ENCODE results near the gene CPNE5.

The CPNE5 gene

DNA sequence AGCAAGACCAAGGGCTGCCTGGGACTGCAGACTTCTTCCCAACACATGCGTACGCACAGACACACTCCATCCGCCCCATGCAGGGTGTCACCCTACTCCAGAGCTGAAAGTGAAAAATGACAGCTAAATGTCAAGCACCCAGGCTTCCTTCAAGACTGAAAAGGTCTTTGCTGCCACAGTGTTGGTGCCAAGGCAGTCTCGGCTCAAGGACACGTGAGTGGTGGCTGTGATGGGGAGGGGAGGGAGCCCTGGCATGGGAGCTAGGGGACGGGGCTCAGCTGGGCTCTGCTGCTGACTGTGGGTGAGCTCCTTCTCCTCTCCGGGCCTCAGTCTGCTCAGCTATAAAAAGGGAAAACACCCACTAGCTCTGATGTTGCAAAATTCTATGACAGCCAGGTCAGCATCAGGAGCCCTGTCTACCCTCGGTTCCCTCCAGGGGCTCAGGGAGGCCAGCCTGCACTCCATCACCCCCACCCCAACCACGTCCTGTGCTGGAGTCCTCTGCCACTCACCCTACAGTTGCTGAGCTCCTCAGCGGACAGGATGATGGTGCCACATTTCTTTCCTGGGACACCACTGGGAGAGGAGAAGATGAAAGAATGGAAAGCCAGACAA lies 47.6 kb downstream of the CPNE5 start:
- no peak for DNase-seq (ENCODE audit: low read depth)

DNA sequence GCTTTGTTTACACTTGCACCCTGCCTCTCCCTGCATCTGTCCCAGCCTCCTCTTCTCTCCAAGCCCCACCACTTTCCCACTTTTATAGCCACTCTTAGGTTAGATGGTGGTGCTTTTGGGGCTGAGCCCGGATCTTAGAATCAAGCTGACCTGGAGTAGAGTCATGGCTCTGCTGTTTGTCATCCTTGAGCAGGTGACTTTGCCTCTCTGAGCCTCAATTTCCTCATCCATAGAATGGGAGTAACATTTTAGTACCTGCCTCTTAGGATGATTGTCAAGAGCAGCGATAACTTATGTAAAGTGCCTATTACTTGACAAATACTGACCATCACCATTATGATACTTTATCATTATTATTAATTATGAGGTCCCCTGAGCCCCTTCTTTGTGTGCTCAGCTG lies 48.2 kb downstream of the CPNE5 start:
- no peak for DNase-seq (ENCODE audit: low read depth)

DNA sequence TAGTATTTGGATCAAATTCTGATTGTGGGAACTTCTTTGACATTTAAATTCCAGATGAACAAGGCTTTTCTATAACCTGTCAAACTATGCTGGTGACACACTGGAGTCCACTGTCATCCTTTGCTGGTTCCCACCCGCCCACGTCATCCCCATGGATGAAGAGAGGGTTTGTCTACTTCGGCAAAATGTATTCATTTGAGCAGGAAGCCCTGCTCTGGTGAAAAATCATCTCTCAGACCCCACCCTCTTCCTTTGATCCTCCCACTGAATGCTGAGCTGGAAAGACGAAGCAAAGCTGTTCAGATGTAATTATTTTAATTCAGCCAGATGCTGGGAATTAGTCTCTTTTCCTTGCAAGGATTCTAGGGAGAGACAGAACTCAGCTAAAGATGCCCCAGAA lies 50.5 kb downstream of the CPNE5 start:
- no peak for DNase-seq (ENCODE audit: low read depth)

DNA sequence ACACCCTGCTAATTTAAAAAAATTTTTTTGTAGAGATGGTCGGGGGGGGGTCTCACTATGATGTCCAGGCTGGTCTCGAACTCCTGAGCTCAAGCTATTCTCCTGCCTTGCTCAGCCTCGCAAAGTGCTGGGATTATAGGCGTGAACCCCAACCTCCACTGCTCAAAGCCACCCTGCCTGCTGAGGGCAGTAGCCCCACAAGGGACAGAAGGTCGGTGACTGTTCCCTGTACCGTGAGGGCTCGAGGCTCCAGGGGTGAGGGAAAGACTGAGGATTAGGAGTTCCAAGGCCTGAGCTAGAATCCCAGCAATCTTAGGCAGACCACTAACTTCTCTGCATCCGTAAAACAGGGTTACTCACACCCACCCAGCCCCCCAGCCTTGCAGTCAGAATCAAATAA lies 51.1 kb downstream of the CPNE5 start:
- no peak for DNase-seq (ENCODE audit: low read depth)

DNA sequence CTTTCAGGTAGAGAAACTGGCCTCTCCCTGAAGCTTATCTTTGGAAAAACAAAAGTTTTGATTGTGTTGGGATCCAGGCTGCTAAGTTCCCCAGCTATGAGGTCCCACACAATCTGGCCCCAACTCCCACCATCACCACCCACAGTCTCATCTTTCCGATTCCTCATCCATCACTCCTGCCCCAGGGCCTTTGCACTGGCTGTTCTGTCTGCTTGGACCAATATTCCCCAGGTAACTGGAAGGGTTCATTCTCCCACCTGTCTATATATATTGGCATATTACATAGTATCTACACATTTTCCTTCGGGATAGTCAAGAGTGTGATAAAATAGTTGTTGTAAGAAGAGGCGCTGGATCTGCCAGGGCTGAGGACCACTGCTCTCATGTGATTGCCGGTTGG lies 52.0 kb downstream of the CPNE5 start:
- no peak for DNase-seq (ENCODE audit: low read depth)

DNA sequence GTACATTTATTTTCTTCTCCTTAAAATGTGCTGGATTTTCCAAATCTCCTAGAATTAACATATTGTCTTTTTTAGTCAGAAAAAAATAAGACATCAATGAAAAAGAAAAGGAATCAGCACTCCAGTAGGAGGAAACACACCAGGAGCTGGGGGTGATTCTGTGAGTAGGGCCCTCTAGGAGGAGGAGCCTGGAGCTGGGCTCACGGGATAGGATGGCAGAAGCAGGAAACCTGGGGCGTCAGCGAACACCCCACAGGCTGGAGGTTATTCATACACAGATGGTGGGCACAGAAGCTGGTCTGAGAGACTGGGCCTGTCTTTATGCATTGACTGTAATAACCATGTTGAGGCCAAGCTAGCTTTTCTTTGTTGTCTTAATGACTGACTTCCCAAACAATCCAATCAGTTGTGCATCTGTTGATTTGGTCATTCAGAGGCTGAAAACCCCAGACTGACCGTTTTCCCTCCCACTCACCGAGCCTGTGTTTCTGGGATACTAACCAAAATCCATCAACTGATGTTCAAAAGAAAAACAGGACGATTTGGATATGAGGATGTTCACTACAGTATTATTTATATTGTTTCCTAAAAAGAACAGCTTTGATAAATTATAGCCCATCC lies 53.1 kb downstream of the CPNE5 start:
- DNase-seq (ENCODE audit: low read depth) = no peak

DNA sequence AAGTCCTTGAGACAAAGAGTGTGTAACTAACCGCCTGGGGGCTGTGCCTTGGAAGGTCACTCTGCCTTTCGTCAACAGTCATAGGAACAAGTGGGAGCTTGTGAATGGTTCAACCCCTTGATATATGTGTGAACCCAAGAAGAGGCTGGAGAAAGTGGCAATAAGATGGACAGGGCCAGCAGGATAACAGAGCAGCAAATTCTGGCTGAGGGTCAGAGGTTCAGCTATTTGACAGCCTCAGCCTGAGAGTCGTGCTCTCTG lies 54.9 kb downstream of the CPNE5 start:
- DNase-seq (ENCODE audit: low read depth) = no peak

DNA sequence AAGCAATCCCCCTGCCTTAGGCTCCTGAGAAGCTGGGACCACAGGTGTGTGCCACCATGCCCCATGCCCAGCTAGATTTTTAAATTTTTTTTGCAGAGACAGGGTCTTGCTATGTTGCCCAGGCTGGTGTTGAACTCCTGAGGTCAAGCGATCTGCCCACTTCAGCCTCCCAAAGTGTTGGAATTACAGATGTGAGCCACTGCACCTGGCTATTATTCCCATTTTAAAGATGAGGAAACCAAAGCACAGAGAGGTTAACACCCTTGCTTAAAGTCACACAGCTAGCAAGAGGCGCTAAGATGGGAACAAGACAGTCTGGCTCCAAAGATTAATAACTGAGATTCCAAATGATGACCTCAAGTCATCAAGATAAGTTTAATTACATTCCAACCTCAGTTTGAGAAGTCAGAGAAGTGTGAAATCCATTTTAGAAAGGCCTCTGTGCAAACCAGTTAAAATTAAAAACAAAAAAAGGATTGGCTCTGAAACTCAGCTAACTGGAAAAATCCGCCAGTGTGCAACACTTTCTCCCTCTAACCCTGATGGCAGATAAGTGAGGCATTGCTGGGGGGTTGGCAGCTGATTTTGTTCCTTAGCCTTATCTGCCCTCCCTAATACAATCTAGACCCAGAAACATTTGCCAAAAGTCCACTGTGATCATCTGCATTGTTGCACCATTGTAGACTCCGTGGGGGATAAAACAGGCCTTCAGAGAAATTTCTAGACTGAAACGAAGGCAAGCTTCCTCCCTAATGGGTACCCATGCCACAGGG lies 55.5 kb downstream of the CPNE5 start:
- DNase-seq (ENCODE audit: low read depth) = no peak

DNA sequence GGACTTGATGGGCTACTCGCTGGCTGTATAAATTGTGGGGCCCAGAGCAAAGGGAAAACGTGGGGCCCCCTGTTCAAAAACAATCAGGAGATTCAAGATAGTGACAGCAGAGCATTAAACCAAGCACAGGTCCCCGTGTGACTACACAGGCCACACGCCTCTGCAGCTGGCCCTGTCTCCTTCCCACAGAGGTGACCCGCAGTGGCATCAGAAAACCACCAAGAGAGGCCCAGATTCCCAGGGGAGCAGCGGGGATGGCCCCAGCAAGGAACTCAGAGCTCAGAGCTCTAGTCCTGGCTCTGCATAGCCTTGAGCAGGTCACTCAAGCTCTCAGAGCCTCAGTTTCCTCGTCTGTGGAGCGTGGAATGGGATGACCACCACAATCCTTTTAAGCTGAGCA lies 57.6 kb downstream of the CPNE5 start:
- no peak for DNase-seq (ENCODE audit: low read depth)

DNA sequence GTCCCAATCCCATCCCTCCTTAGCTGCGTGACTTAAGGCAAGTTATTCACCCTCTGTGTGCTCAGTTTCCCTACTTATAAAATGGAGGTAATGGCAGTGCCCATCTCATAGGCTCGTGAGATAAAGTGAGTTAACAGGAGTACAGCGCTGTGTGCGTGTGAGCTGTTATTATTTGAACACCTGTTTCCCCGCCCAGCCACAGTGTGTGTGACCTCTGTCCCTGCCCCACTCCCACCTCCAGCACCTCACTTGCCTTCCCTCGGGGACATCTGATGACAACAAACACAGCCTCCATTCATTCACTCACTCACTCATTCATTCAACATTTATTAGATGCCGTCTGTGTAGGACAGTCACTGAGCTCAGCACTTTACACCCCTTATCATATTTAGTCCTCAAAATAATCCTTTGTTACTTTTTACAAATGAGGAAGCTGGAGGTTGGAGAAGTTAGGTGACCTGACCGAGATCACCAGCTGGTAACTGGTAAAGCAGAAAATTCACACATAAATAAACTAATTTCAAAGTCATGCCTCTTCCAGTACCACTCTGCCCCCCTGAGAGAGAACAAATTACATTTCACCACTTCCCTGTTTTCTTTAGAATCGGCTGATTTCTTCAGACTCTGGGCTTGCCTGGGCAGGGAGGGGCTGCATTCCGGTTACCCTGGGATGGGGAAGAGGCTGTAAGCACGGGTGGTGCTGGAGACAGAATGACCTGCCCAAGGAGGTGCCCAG lies 58.6 kb downstream of the CPNE5 start:
- DNase-seq (ENCODE audit: low read depth) = no peak

DNA sequence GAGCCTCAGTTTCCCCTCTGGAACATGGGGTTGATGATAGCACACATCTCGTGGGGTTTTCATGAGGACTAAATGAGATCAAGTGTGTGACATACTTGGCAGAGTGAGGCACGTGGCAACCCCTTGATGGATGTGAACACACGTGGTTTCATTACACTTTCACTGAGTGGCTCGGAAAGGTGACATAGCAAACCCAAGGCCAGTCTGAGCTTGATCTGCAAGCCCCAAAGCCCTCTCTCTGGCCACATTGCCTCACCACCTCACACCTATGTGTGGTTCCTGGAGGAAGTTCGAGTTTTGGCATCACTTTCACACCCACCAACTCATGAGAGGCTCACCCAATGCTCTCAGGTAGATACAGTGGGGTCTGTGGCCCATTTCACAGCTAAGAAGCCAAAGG lies 60.0 kb downstream of the CPNE5 start:
- no peak for DNase-seq (ENCODE audit: low read depth)

DNA sequence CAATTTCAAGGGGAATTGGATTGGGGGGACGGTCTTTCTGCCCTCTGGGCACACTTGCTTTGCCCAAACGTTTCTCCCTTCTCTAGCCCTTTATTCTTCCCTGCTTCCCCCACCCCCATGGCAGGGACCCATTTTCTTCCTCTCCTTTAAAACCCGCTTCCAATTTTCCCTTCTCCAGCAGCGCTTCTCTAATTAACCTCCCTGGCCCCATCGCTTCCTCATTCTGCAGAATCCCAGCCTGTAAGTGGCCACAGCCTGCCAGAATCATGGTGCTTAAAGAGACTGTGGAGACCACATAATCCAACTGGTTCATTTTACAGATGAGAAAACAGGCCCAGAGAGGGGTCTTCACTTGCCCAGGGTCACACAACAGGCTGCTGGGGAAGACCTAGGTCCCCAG lies 61.4 kb downstream of the CPNE5 start:
- no peak for DNase-seq (ENCODE audit: low read depth)

DNA sequence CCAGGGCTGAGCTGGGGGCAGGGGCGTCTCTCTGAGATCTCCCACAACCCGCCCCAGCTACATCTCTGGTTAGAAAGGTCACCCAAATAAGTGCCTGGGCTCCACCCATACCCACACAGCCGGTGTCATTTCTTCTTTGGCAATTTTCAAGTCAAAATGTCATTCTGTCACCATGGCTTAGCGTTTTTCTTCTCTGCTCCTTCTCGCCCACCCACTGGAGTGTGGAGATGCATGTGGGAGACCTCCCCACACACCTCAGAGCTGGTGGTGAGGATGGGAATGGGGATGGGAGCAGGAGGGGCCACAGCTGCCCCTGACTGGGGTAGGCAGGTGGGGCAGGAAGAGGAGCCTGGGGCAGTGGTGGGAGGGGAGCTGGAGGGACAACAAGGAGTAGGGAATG lies 63.1 kb downstream of the CPNE5 start:
- DNase-seq (ENCODE audit: low read depth) = no peak

DNA sequence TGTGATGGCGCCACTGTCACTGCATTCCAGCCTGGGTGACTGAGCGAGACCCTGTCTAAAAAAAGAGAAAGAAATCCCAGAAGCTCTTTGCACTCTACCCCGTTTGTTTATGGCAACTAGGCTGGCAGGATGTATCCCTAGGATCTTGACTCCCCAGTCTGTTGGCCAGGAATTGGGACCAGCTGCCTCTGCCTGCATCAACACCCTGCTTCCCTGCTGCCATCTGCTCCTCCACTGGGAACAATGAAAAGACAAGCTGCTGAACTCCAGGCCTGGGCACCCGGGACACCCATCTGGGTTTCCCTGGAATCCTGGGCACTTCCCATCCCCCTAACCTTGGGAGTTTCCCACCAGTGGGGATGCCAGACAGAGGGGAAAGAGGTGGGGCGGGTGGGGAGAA lies 64.9 kb downstream of the CPNE5 start:
- no peak for DNase-seq (ENCODE audit: low read depth)

DNA sequence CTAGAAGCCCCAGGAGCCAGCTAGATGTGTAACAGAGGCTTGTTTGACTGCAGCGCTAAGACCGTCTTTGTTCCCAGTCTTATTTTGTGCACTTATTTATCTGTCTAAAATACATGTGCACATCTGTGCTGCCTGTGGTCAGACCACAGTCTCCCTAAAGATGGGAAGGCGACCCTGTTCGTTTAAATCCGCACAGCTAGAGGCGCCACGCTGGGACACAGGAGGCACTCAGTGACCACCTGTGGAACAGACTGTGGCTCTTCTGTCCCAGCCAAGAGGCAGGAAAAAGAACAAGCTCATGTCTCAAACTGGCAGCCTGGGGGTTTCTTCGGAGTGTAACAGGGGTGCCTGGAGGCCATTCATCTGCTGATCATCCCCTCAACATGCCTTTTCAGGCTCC lies 66.8 kb downstream of the CPNE5 start:
- no peak for DNase-seq (ENCODE audit: low read depth)

DNA sequence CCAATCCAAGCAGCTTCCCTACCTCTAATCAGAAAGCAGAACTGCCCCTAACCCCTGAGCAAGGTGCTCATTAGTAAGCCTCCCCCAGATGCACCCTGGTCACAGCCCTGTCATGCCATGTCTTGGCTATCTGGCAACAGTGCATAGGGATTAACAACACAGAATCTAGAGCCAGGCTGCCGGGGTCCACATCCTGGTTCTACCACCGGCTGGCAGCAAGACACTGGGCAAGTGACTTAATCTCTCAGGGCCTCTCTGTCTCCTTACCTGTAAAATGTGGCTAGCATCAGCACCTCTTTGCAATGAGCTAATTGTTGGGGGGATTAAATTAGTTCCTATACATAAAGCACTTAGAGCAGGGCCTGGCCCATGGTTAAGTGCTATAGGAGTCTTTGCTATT lies 68.1 kb downstream of the CPNE5 start:
- no peak for DNase-seq (ENCODE audit: low read depth)

DNA sequence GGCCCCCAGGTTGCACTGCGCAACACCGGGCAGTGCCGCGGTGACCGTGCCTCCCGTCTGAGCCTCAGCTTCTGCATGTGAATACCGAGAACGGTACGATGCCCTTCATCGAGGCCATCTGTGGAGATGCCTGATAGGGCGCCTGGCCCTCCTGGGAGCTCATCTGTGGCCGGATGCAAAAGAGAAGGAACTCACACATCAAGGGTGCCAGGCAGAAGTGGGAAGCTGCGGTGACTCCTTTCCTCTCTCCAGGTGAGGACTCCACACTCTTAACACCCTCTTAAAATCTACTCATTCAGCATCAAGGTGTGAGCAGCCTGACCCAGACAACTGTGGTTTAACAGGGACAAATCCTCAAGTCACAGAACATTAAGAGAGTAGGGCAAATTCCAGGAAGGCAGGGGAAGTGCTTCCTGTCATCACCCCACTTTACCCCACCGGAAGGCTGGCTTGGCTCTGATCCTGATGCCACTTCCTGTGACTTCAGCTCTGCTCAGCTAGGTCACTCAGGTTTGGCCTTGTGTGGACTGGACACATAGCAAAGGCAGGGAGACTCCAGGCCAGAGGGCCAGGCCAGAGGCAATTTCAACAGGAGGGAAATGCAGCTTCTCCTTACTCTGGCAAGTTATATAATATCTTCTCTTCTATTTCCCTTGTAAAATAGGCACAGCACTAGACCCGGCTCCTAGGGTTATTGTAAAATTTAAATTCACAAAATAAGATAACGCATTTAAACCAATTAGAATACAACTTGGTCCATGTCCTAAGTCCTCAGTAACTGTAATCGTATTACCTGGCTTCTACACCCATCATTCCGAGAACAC lies 69.4 kb downstream of the CPNE5 start:
- peak; percentile 27 for DNase-seq (ENCODE audit: low read depth)

DNA sequence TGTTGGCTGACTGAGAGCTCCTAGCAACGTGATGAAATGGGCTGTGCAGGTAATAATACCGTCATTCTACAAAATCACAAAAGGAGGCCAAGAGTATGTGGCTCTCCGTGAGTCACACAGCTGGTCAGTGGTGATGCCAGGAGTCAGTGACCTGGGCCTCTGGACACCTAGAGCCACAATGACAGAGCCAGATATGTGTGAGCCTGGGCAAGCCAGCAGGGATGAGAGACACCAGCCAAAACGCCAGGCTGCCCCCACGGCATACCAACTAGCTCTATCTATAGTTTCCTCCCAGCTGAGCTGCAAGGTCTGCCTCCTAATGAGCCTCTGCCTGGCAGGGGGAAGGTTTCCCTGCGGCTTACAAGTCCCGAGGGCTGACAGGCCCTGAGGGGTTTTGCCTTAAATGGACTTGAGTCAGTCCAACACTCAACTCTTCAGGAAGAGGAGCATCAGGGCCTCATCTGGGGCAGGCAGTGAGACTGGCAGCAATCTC lies 70.0 kb downstream of the CPNE5 start:
- DNase-seq (ENCODE audit: low read depth) = no peak

DNA sequence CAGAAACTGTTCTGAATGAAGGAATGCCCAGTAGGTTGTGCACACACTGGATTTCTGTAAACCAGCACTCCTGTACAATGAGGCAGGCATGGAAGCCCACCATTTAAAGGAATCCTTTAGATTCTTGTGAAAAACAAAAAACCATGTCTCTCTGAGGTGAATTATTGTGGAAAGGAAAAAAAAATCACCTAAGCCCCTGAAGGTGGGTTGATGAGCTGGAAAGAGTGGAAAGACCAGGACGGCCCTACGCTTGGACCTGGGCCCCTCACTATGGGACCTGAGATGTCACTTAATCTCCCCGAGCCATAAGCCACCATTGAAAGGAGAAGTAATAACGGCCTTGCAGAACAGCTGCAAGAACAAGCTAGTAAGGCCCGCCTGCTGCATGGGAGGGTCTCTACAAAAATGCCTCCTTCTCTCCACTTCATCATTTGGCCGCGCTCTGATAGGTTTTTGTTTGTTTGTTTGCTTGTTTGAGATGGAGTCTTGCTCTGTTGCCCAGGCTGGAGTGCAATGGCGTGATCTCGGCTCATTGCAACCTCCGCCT lies 72.8 kb downstream of the CPNE5 start:
- DNase-seq (ENCODE audit: low read depth) = no peak

DNA sequence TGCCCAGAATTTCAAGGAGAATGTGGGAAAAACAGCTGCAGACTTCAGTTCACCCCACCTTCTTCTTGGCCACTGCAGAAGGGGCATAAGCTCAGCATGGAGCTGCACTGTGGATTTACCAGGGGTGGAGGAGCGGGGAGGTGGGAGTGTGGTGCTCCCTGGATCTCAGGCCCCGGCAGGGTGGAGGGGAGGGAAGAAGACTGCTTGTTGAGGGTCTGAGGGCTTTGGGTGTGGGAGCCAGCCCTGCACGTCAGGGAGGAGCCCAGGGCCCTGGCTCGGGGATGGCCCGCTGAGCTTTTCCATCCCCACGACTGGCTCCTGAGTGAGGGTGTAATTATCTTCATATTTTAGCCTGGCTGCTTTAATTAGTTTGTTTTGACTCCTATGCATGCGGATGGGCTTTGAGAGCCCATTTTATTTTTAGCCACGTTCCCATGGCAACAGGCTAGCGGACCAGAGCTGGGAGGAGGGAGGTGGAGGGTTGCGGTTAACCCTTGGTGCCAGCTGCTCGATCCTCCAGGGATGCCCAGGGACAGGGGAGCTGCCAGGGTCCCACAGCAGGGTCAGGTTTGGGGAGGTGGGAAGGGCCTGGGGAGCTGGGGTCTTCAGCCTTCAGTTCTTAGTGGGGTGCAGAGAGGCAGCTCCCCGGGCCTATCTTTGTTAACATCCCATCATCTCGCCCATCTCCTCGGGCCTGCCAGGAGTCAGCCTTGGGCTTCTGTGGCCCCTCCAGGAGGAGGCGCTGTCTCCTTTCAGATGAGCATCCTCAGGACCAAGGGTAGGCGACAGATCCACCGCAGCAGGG lies 73.4 kb downstream of the CPNE5 start:
- DNase-seq (ENCODE audit: low read depth) = peak; percentile 38

DNA sequence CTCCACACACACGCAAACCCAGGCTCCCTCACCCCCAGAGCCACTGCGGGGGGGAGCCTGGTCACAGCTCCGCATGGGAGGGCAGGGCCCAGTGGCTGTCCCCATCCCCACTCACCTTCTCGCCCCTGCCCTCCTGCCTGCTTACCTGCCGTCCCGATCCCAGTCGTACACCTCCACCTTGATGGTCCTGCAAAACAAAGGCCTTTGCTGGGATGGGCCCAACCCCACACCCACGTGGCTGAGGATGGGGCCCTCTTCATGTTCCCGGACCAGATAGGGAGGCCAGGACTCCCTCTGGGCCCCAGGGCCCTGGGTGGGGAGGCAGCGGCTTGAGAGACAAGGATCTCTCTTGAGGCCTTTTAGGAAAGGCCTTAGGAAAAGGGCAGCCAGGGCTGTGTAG lies 74.1 kb downstream of the CPNE5 start:
- no peak for DNase-seq (ENCODE audit: low read depth)

All from GM04503 (cell line).